Germinal center (tissue), 1 donor: ENCODE measurements around the gene OPCML.

Source experiments
- DNase-seq: peaks from one replicate; pipeline ENCODE4 v3.0.0; 2012; ENCODE audit warnings: mixed read lengths, low spot score

OPCML gene

GRCh38 chr11:133360860-133361688 lies 171.2 kb downstream of the OPCML start:
- DNase-seq: no peak

GRCh38 chr11:133355095-133355494 lies 177.2 kb downstream of the OPCML start:
- no peak for DNase-seq

- DNase-seq: no peak
Observed at GRCh38 chr11:133354069-133354468, 178.2 kb downstream of the OPCML start.

- DNase-seq: no peak
Observed at GRCh38 chr11:133350045-133350444, 182.3 kb downstream of the OPCML start.

GRCh38 chr11:133347988-133348387 lies 184.3 kb downstream of the OPCML start:
- DNase-seq: no peak

- no peak for DNase-seq
Observed at GRCh38 chr11:133346137-133346536, 186.2 kb downstream of the OPCML start.

GRCh38 chr11:133343951-133344350 lies 188.3 kb downstream of the OPCML start:
- no peak for DNase-seq

GRCh38 chr11:133339495-133340140 lies 192.7 kb downstream of the OPCML start:
- no peak for DNase-seq

GRCh38 chr11:133338588-133338987 lies 193.7 kb downstream of the OPCML start:
- DNase-seq: no peak

- DNase-seq: no peak
Observed at GRCh38 chr11:133337951-133338418, 194.3 kb downstream of the OPCML start.

- DNase-seq: no peak
Observed at GRCh38 chr11:133337193-133337592, 195.1 kb downstream of the OPCML start.

GRCh38 chr11:133331031-133331430 lies 201.3 kb downstream of the OPCML start:
- no peak for DNase-seq

GRCh38 chr11:133326849-133327248 lies 205.5 kb downstream of the OPCML start:
- no peak for DNase-seq

GRCh38 chr11:133326332-133326731 lies 206.0 kb downstream of the OPCML start:
- no peak for DNase-seq

- no peak for DNase-seq
Observed at GRCh38 chr11:133325711-133326110, 206.6 kb downstream of the OPCML start.

- DNase-seq: no peak
Observed at GRCh38 chr11:133323354-133323753, 208.9 kb downstream of the OPCML start.

- no peak for DNase-seq
Observed at GRCh38 chr11:133318221-133318620, 214.1 kb downstream of the OPCML start.

GRCh38 chr11:133311230-133311629 lies 221.1 kb downstream of the OPCML start:
- no peak for DNase-seq

GRCh38 chr11:133306019-133306418 lies 226.3 kb downstream of the OPCML start:
- DNase-seq: no peak

GRCh38 chr11:133305208-133305956 lies 226.9 kb downstream of the OPCML start:
- DNase-seq: no peak

GRCh38 chr11:133303262-133303661 lies 229.0 kb downstream of the OPCML start:
- DNase-seq: no peak

- DNase-seq: no peak
Observed at GRCh38 chr11:133302056-133302455, 230.2 kb downstream of the OPCML start.

- DNase-seq: no peak
Observed at GRCh38 chr11:133300666-133301065, 231.6 kb downstream of the OPCML start.
